GM13976 (cell line): ENCODE measurements around the gene CELF4.

ENCODE experiments used
- DNase-seq: peaks from one replicate; pipeline ENCODE4 v3.0.0; 2012; ENCODE audit warnings: low spot score
- in situ Hi-C: fragments of 300-500 bp; cut with MboI; formaldehyde crosslinking; loops from one replicate; pipeline ENCODE4 v1.12.0; 2022; ENCODE audit warnings: low sequenced_read_pairs, mixed read lengths, inconsistent platforms; ENCODE audit not compliant: unreplicated experiment
- TF ChIP-seq, protein P1 (sequence below): IDR thresholded peaks from 2 replicates; pipeline ENCODE4 v1.5.1; 2012; ENCODE audit warnings: borderline replicate concordance, mild to moderate bottlenecking; ENCODE audit not compliant: insufficient read depth; ENCODE audit errors: extremely low read depth, missing control alignments, control extremely low read depth

The CELF4 gene

DNA sequence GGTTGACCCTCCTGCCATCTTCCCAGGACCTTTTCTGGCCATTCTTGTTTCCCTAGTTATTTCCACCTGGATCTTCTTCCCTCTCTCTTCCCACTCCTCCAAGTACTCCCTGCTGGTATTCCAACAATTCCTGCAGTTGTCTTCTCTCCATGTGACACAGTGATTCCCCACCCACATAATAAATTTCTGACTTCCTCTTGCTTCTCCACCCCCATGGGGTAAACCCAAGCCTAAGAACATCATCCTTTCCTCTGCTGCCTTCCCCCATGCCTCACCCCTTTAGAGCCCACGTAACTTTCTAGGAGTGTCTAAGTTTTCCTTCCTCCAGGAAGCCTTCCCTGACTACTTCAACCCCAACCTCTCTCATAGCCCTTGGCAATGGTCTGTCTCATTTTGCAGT is 72.6 kb downstream of the CELF4 start:
- in situ Hi-C loops, result loop anchor here (25.0 kb wide), 1 partner anchor 556 kb away; no protein-coding TSS in a partner anchor
- TF ChIP-seq, protein P1, sequence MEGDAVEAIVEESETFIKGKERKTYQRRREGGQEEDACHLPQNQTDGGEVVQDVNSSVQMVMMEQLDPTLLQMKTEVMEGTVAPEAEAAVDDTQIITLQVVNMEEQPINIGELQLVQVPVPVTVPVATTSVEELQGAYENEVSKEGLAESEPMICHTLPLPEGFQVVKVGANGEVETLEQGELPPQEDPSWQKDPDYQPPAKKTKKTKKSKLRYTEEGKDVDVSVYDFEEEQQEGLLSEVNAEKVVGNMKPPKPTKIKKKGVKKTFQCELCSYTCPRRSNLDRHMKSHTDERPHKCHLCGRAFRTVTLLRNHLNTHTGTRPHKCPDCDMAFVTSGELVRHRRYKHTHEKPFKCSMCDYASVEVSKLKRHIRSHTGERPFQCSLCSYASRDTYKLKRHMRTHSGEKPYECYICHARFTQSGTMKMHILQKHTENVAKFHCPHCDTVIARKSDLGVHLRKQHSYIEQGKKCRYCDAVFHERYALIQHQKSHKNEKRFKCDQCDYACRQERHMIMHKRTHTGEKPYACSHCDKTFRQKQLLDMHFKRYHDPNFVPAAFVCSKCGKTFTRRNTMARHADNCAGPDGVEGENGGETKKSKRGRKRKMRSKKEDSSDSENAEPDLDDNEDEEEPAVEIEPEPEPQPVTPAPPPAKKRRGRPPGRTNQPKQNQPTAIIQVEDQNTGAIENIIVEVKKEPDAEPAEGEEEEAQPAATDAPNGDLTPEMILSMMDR, result no peak

DNA sequence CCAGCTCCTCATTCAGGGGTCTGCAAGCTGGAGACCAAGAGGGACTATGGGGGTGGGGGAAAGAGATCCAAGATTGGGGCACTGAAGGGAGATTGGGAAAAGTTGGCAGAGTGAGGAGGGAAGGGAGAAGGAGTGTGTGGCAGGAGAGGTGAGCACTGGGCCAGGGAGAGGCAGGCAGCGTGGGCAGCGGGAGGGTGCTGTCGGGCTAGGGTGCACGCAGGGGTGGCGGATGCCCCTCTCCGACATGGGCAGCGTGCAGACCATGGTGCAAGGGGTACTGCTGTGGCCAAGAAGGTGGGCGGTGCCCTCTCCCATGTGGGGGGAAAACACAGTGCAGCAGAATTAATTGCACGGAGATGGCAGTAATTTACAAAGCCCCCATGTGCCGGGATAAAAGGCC is 74.1 kb downstream of the CELF4 start:
- TF ChIP-seq, protein P1, result no peak
- in situ Hi-C loops, result loop anchor here (25.0 kb wide), 1 partner anchor 554 kb away; no protein-coding TSS in a partner anchor
- DNase-seq, result no peak

More for the DNA sequence above, 72.6 kb downstream of the CELF4 start:
- DNase-seq, result no peak

DNA sequence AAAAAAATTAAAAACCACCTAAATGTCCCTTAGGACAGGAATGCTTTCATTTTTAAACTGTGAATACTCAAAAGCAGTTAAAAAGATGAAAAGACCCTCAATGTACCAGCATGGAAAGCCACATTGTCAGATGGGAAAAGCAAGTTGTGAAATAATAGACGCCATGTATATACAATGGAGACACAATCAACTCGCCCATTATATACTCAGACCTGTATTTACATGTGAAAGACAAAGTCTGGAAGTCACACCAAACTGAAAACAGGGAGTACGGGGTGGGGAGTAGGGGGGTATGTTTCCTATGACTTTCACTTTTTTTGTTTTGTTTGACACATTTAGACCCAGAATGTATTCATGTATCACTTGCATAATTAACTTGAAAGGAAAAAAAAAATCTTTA is 75.6 kb downstream of the CELF4 start:
- TF ChIP-seq, protein P1, result no peak
- no peak for DNase-seq
- in situ Hi-C loops, result loop anchor here (25.0 kb wide), 1 partner anchor 553 kb away; no protein-coding TSS in a partner anchor

DNA sequence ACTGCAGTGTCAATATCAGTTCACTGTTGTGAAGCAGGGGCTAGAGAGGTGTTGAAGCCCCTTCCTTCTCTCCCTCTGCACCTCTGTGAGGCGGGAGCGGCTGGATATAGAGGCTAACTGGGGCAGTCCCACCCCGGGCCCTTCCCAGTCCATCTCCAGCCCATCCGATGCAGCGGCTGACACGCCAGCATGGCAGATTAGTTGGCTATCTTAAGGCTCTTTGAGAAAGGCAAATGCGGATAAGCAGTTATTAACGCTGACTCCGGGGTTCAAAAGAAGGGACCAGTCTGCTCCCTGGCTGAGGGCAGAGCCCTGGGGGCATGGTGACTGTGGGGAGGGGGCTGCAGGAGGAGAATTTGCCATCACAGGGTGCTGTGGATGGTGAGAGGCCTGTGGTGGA is 76.6 kb downstream of the CELF4 start:
- DNase-seq, result no peak
- in situ Hi-C loops, result loop anchor here (25.0 kb wide), 1 partner anchor 552 kb away; no protein-coding TSS in a partner anchor
- TF ChIP-seq, protein P1, result no peak

DNA sequence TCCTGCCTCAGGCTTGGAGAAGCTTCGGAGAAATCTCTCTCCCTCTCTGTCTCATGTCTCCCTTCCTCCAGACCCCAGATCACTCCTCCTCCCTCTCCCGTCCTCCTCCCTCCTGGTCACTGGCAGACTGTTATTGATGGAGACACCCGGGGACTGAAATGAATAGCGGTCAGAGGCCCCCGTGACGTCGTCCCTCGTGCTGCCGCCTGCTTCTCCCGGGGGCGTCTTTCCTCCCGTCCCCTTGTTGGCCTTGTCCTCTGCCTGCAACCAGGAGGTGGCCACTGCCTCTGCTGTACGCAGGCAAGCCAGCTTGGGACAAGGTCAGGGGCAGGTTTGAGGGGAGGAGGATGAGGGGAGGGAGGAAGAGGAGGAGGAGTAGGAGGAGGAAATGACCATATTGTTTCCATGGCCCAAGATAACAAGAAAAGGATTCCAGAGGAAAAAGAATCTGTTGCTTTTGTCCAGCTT is 78.2 kb downstream of the CELF4 start:
- TF ChIP-seq, protein P1, result no peak
- in situ Hi-C loops, result loop anchor here (25.0 kb wide), 1 partner anchor 550 kb away; no protein-coding TSS in a partner anchor
- no peak for DNase-seq

DNA sequence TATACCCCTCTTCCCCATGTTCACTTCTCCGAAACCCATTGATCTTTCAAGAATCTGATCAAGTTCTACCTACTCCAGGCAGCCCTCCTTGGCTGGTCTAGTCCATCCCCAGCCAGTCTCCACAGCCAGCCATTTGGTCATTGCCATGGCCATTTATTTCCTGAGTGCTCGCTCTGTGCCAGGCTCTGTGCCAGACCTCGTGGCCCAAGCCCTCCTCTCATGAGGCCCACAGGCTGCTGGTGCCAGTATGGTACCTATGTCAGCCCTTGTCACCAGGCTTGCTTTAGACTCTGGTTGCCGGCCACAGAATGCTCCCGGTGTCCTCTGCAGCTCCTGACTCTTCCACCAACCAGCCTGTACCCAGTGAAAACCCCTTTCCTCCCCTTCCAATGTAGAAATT is 78.8 kb downstream of the CELF4 start:
- no peak for DNase-seq
- in situ Hi-C loops, result loop anchor here (25.0 kb wide), 1 partner anchor 550 kb away; no protein-coding TSS in a partner anchor
- TF ChIP-seq, protein P1, result no peak
